ENCODE data around the gene ARHGAP8. TPM values are rescaled to one million over a fixed set of nuclear protein-coding genes. Genes with fewer than 3 reads are reported as not detected.

ARHGAP8 gene
- total RNA-seq, 3 donors from 2014 or later (not counting 1 experiment from before 2014, with no cell fraction given): 23.6 to 32.6 (median 26.5) TPM

DNA sequence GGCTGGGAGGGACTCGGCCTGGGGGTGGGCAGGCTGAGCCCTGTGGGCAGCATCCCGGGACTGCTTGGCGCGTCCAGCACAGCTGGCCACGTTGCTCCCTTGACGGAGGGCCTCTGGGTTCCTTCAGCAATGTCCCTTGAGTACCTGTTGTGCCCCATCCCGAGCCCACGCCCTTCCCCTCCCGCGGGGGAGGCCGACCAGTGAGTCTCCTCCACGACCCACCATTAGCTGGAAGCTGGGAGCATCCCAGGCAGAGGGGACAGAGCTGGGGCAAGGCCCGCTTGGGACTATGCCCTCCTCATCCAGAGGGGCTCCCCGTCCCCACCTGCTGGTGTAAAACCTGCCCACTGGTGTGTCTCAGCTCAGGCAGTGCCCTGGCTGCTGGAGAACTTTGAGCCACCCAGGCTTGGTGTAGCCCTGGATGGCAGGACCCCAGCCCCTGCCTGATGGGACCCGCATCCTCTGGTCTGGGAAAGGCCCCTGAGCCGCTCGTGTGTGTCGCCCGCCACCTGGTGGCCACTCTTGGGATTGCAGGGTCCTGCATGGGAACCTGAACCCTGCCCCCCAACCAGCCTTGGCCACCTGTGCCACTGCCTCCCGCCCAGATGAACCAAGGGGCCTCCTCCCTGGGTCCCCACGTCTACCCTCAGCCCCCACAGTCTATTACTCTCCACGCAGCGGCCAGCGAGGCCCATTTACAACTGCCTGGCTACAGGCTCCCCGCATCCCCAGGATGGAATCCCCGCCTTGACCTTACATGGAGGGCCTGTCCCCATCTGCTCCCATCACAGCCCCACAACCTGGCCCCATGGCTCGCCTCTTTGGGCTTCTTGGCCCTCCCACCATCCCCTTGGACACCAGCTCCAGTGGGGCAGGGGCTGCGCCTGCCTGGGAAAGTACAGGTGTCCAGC lies 16.6 kb upstream of the ARHGAP8 start:
- Histone ChIP-seq H3K36me3 (ENCODE audit: control insufficient read depth, insufficient read depth, low read length) (peaks cover 18% of the 10 kb centered on the region), H3K4me3 (ENCODE audit: low read length) (no peak overlapping the region), H3K27me3 (ENCODE audit: control insufficient read depth, insufficient read depth, low read length) (no peaks in the 10 kb centered on the region), H3K9me3 (ENCODE audit: control insufficient read depth, insufficient read depth, low read length) (no peaks in the 10 kb centered on the region), H3K27ac (ENCODE audit: low read length) (peak overlapping the region; percentile 8), H3K4me1 (ENCODE audit: control insufficient read depth, insufficient read depth, low read length) (peaks cover 12% of the 10 kb centered on the region)
- ATAC-seq (peak; percentile 70 to 90 (median 79)), DNase-seq (peak; percentile 85 to 87)
- intact Hi-C loops (cut with micrococcal nuclease): loop anchor here (1.0 kb wide), 1 partner anchor 38 kb away; no protein-coding TSS in a partner anchor
- Mint-ChIP-seq H3K36me3 (no peaks in the 10 kb centered on the region), H3K9me3 (no peaks in the 10 kb centered on the region), H3K4me1 (peaks cover 5 to 9% of the 10 kb centered on the region in 2 donors), H3K4me3 (no peak overlapping the region), H3K27ac (peak overlapping the region; percentile 64 to 78), H3K27me3 (ENCODE audit: low read depth in 2 of 2) (no peaks in the 10 kb centered on the region)
- TF ChIP-seq, protein P1, sequence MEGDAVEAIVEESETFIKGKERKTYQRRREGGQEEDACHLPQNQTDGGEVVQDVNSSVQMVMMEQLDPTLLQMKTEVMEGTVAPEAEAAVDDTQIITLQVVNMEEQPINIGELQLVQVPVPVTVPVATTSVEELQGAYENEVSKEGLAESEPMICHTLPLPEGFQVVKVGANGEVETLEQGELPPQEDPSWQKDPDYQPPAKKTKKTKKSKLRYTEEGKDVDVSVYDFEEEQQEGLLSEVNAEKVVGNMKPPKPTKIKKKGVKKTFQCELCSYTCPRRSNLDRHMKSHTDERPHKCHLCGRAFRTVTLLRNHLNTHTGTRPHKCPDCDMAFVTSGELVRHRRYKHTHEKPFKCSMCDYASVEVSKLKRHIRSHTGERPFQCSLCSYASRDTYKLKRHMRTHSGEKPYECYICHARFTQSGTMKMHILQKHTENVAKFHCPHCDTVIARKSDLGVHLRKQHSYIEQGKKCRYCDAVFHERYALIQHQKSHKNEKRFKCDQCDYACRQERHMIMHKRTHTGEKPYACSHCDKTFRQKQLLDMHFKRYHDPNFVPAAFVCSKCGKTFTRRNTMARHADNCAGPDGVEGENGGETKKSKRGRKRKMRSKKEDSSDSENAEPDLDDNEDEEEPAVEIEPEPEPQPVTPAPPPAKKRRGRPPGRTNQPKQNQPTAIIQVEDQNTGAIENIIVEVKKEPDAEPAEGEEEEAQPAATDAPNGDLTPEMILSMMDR (IDR thresholded peaks at IDR 0.05): peak; percentile 95
- WGBS (ENCODE audit: insufficient coverage): 52% methylated on average over 28 of the region's 28 CpGs

DNA sequence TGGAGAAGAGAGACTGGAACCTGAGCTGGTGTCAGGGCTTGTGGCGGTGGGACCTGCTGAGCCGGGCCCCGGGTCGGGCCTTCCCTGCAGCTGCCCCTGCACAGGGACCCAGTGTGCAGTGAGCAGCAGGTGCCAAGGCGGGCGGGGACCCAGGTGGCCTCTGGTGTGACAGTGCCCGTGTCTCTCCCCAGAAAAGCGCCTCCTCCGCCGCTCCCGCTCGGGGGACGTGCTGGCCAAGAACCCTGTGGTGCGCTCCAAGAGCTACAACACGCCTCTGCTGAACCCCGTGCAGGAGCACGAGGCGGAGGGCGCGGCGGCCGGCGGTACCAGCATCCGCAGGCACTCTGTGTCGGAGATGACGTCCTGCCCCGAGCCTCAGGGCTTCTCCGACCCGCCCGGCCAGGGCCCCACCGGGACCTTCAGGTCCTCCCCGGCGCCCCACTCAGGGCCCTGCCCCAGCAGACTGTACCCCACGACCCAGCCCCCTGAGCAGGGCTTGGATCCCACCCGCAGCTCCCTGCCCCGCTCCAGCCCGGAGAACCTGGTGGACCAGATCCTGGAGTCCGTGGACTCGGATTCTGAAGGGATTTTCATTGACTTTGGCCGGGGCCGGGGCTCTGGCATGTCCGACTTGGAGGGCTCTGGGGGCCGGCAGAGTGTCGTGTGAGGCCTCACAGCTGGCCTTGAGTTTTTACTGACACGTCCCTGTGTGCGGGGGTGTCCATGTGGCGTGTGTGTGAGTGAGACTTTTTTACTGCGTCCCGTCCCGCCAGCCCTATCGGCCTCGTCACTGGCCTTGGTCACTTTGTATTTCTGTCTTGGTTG lies 15.6 kb upstream of the ARHGAP8 start:
- no peaks in the 10 kb centered on the region for H3K27me3 Mint-ChIP-seq (ENCODE audit: low read depth in 2 of 2)

DNA sequence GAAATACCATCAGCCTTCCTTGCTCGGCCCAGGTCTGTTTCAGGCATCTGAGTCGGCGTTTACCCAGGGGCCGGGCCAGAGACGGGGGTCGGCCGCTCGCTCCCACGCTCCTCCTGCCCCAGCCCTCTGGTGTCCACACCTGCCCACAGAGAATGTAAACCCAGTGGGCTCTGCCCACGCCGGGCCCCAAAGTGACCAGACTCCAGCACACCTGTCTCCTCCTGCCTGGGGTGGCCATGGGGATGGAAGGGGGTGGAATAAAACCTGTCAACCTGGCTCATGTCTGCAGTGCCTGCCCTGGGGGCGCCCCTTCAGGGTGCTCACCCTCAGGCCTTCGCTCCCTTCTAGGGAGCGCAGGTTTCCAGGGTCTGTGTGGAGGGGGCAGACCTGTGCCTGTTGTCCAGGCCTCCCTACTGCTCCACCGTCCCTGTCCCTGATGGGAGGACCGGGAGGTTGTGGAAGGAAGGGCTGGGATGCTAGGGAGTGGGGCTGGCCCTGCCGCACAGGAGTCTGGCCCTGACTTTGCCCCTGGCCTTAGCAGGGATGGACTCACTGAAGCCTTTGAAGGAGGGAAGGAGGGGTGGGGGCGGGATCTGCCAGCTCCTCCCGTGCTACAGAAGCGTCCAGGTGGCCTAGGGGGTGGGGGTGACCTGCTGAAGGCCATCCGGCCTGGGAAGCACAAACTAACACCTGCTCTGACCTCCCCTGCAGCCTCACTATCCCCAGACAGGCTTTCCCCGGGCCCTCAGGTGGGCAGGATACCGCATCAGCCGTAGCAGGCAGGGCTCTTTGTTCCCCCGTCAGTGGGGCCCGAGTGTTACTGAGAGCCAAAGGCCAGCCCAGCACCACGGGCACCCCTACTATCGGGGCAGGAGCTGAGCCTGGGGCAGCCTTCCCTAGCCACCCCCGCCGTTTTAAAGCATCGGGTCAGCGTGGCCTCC lies 14.7 kb upstream of the ARHGAP8 start:
- peaks cover 5% of the 10 kb centered on the region for H3K36me3 ChIP-seq (ENCODE audit: control insufficient read depth, insufficient read depth, low read length)
- no peak for ATAC-seq
- Mint-ChIP-seq H3K4me1 (peaks cover 5 to 6% of the 10 kb centered on the region in 2 donors), H3K9me3 (no peaks in the 10 kb centered on the region), H3K4me3 (no peak overlapping the region), H3K36me3 (no peaks in the 10 kb centered on the region), H3K27ac (no peak overlapping the region), H3K27me3 (ENCODE audit: low read depth in 2 of 2) (no peaks in the 10 kb centered on the region)
- H3K27me3 ChIP-seq (ENCODE audit: control insufficient read depth, insufficient read depth, low read length): no peaks in the 10 kb centered on the region
- no peaks in the 10 kb centered on the region for H3K9me3 ChIP-seq (ENCODE audit: control insufficient read depth, insufficient read depth, low read length)
- H3K27ac ChIP-seq (ENCODE audit: low read length): no peak overlapping the region
- peaks cover 12% of the 10 kb centered on the region for H3K4me1 ChIP-seq (ENCODE audit: control insufficient read depth, insufficient read depth, low read length)
- H3K4me3 ChIP-seq (ENCODE audit: low read length): no peak overlapping the region
- TF ChIP-seq, protein P1 (IDR thresholded peaks at IDR 0.05): no peak
- no peak for DNase-seq
- 87% methylated on average over 32 of the region's 32 CpGs for WGBS (ENCODE audit: insufficient coverage)
- intact Hi-C loops (cut with micrococcal nuclease): no loop called here

More for the DNA sequence above, 15.6 kb upstream of the ARHGAP8 start:
- H3K4me3 ChIP-seq (ENCODE audit: low read length): no peak overlapping the region
- H3K36me3 ChIP-seq (ENCODE audit: control insufficient read depth, insufficient read depth, low read length): peaks cover 9% of the 10 kb centered on the region
- TF ChIP-seq, protein P1 (IDR thresholded peaks at IDR 0.05): no peak
- no peak for ATAC-seq
- 93% methylated on average over 52 of the region's 52 CpGs for WGBS (ENCODE audit: insufficient coverage)
- H3K27ac ChIP-seq (ENCODE audit: low read length): no peak overlapping the region
- H3K4me1 ChIP-seq (ENCODE audit: control insufficient read depth, insufficient read depth, low read length): peaks cover 12% of the 10 kb centered on the region
- H3K36me3 Mint-ChIP-seq: no peaks in the 10 kb centered on the region
- no peaks in the 10 kb centered on the region for H3K9me3 ChIP-seq (ENCODE audit: control insufficient read depth, insufficient read depth, low read length)
- H3K4me3 Mint-ChIP-seq: no peak overlapping the region
- peaks cover 5 to 6% of the 10 kb centered on the region in 2 donors for H3K4me1 Mint-ChIP-seq
- intact Hi-C loops (cut with micrococcal nuclease): loop anchor here (1.0 kb wide), 1 partner anchor 39 kb away; no protein-coding TSS in a partner anchor
- no peaks in the 10 kb centered on the region for H3K9me3 Mint-ChIP-seq
- no peak overlapping the region for H3K27ac Mint-ChIP-seq
- no peak for DNase-seq
- no peaks in the 10 kb centered on the region for H3K27me3 ChIP-seq (ENCODE audit: control insufficient read depth, insufficient read depth, low read length)

All from natural killer cell (primary cell).